GM18507 (cell line): ENCODE results near the gene ATOH8.
"Not testable (repeated sequence)": the region's sequence is repeated elsewhere in the genome, so short reads cannot be mapped to it uniquely, and the experiment has no call there.

Experiments used
- DNase-seq: peaks from one replicate; pipeline ENCODE4 v3.0.0; 2011; ENCODE audit warnings: low read depth; ENCODE audit not compliant: insufficient read length; ENCODE audit errors: extremely low spot score
- FAIRE-seq: peaks from 2 replicates; lab custom pipeline; 2011; peaks lifted over from hg19 to GRCh38; lab: Jason Lieb, UNC

The ATOH8 gene

DNA sequence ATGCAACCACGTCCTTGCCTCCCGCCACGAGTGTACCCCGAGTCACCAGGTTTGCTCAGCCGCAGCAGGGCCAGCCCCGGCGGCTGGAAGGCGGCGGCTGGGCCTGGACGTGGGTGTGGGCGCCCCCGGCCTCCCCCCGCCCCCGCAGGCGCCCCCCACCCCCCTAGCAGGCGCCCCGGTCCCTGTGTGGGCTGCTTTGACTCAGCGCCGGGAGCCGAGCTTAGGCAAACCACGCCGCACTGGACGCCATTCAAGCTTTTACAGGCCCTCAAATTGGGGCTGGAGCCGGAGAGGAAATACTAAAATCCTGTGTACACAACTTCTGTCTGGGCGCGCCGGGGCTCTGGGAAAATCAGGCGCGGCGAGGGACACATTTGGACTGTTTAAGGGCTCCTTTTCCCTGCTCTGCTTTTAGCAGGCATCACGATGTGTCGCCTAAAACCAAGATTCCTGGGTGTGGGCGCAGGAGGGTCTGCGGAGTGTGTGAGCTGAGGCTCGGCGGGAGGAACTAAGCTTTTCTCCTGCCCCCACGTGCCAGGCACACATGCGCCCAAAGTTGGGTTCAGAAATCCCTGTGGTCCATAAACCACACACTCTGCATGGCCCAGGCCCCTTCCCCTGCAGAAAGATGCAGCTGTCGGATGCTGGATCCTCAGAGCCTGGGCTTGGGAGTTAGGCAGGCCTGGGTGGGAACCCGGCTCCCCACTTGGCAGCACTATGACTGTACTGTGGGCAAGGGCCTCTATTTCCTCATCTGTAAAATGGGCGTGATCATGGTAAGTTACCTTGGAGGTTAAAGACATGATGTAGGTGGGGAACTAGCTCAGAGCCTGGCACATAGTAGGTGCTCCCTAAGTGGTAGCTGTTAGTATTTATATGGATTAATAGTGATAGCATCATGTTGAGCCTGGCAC is 57.6 kb downstream of the ATOH8 start:
- DNase-seq = no peak
- no peak for FAIRE-seq

DNA sequence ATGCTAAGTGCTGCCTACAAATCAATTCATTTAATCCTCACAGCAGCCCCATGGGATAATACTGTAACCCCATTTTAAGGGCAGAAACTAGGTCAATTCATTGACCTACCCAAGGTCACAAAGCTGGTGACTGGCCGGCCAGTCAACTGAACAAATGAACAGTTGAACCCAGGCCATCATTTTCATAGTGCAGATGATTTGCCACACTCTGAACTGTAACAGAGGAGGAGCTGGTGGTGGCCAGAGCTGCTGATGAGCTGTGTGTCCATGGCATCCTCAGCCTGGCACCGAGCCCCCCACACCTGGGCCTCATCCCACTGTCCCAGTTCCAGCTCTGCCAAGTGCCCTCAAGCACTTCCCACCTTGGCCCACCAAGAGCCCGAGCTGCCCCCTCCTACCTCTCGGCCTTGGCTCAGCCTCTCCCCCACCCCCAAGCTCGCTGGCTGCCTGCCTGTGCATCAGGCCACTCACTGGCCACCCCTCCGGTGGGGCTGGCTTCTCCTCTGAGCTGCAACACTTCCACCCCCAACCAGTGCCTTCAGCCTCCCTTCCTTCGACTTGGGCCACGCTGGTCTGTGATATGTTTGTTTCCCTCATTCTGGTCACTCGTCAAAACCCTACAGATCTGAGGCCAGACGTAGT is 58.4 kb downstream of the ATOH8 start:
- FAIRE-seq (no peak), DNase-seq (no peak)

DNA sequence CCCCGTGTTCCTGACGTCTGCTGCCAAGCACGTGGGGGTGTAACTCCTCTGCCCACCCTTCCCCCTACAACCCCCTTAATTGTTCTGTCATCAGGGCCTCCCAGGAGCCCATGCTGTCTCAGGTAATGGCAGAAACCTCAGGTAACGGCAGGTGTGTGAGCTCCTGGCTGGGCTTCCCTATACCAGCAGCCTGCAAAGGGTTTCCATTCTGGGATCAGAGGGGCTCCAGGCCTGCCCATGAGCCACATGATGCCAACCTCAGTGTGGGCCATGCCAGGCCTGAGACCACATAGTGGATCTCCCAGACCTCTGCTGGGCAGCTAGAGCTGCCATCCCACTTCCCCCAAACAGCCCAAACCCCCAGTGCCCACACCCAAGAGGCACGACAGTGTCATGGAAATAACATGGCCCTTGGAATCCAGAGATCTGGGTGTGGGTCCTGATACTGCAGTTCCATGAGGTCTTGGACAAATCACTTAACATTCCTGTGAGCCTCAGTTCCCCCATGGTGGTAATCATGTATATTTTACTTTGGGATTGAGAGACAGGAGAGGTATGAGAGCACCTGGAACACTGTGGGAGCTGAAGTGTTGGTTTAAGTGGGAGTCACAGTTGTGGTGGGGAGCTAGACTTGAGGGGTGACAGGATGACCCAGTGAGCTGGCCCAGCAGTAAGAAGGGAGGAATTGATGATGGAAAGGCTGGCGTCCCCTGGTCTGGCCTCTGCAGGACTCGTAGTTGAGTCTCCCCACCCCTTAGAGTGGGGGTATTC is 59.6 kb downstream of the ATOH8 start:
- no peak for FAIRE-seq

DNA sequence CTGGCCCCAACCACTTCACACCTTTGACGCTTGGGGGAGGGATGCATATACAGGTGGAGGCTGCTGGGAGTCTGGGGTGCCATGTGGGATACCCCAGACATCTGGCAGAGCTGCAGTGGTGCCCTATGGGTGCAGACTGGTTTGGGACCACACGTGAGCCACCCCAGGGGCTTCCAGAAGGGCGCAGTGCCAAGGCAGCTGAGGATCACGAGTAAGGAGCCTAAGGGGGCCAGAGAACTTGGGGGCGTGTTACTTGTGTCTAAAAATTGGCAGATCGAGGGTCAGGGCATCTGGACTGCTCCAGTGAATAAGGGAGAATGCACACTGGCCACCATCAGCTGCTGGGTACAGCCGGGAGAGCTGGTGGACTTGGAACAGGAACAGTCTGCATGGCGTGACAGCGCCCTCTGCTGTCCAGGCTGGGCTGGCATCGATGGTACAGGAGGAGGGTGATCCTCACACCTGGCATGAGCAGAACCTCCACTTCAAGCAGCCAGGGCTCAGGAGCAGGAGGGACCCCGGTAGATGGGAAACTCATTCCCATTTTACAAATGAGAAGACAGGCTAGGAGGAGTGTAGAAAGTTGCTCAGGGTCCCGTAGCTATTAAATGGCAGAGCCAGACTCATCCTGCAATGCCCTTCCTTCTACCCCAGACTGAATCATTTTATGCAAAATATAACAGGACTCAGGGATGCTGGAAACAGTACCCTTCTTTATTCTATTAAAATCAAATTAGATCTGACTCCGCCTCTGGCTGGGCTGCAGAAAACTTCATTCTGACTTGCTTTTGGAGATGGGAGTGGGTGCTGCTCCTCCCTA is 60.4 kb downstream of the ATOH8 start:
- FAIRE-seq = peak; percentile 75

More for the DNA sequence above, 59.6 kb downstream of the ATOH8 start:
- DNase-seq = no peak

DNA sequence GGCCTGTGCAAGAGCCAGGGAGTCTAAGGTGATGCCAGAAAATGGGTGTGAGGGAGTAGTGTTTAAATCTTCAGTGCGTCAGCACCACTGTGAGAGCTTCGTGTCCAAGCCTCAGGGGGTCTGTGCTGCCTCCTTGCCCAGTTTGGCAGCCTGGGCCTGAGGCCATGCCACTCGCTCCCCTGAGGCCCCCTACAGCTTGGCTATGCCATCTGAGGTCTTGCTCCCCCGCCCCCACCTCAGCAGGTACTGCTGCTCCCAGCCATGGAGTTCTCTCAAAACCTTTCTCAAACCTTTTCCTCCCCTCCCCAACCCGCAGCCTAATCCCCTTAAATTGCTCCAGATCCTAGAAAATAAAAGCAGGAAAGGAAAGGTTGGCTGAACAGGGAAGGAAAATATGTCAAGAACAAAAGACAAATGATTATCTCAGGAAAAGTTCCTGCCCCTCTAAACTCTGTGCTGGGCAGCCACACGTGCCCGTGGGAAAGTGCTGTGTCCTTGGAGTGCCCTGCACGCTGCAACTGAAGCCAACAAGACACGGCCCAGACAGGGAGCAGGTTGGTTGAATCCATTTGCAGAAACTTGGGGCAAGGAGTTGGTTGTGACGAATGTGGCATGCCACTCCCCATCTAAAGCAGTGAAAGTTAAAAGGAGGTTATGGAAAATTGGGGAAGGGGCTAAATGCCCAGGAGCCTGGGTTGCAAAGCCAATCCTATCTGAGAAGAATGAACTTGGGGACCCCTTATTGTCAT is 61.2 kb downstream of the ATOH8 start:
- DNase-seq (no peak), FAIRE-seq (no peak)

More for the DNA sequence above, 60.4 kb downstream of the ATOH8 start:
- DNase-seq = peak; percentile 73

DNA sequence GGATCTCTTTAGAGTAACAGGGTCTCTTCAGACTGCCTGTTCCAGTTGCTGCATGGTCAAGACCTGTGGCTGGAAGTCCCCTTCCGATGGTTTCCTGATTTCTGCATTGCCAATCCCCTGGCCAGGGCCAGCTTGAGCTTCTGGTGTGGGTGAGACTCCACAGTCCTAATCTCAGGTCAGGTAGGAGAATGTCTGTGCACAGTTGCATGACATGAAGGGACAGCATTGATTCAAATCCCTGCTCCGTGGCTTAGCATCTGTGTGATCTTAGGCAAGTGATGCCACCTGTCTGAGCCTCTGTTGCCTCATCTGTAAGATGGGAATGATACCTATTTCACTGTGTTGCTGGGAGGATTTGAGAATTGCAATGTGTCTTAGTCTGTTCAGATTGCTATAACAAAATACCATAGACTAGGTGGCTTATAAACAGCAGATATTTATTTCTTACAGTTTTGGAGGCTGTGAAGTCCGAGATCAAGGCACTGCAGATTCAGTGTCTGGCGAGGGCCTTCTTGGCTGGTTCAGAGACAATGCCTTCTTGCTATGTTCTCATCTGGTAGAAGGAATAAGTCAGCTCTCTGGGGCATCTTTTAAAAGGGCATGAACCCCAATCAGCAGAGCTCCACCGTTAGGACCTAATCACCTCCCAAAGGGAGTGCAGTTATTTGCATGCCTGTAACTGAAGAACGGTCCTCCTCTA is 66.2 kb downstream of the ATOH8 start:
- no peak for FAIRE-seq
- DNase-seq = no peak

DNA sequence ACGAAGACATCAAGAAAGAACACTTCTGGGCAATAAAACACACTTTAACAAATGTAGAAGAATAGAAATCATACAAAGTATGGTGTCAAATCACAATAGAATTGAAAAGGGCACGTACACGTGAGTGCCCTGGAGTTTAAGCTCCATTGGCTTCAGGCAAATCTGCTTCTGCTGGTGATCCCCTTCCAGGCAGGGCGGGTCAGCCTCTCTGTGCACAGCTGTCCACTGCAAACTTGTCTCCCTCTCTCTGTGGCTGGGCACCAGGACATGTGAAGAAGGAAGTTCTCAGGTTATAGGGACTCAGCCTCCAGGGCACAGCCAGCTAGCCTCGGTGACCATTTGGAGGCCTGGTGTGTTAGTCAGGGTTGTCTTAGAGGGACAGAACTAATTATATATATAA is 69.0 kb downstream of the ATOH8 start:
- no peak for FAIRE-seq
- DNase-seq = no peak

DNA sequence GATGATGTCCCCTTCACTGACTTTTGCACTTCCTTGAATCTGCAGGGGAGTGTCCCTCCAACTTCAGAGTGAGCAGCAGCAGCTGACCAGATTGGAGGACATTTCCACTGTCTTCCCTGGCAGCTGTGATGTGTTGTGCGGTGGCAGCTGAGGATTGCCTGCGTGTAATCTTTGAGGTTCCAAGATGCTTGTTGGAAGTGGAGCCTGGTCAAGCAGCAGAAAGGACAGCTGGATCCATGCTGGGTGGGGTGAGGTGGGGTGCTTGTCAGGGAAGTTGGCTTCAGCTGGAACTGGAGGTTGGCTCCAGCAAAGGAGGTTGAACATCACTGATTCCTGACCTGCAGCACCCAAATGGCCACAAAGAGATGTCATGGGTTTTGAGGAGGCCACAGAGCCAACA is 70.2 kb downstream of the ATOH8 start:
- FAIRE-seq = no peak
- DNase-seq = no peak

DNA sequence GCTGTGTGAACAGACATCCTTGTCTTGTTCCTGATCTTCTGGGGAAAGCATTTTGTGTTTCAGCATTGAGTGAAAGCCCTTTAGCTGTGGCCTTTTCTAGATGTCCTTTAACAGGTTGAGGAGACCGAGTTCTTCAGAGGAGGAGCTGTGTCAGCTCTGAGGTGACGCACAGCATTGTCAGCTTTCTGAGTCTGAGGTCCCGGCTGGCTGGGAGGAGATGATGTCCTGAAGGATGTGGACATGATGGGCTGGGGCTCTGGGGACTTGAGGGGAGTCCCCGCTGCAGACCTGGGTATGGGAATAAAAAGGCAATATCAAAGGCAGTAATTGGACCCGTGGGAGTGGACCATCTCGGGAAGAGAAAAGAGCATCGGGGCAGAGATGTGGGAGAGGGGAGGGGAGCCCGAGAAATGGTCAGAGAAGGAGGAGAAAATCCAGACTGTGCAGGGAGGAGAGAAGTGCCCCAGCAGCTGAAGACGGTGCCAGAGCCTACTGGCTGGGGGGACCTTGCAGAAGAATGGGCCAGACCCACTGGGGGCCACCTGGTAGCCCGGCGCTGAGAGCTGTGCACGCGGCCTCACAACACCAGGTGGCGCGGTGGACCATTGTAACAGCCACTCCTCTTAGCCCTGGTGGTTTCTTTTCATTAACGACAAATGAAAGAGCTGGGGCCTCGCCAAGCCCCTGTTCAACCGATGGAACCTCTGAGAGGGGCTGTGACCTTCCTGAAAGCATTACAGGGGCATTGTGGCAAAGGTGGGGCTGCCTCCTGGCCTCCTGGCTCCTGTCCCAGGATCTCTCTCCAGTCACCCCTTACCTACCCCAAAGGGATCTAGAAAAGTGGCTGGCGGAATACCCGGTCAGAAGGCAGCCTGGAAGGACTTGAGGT is 73.4 kb downstream of the ATOH8 start:
- DNase-seq (peak; percentile 69), FAIRE-seq (peak; percentile 66)

DNA sequence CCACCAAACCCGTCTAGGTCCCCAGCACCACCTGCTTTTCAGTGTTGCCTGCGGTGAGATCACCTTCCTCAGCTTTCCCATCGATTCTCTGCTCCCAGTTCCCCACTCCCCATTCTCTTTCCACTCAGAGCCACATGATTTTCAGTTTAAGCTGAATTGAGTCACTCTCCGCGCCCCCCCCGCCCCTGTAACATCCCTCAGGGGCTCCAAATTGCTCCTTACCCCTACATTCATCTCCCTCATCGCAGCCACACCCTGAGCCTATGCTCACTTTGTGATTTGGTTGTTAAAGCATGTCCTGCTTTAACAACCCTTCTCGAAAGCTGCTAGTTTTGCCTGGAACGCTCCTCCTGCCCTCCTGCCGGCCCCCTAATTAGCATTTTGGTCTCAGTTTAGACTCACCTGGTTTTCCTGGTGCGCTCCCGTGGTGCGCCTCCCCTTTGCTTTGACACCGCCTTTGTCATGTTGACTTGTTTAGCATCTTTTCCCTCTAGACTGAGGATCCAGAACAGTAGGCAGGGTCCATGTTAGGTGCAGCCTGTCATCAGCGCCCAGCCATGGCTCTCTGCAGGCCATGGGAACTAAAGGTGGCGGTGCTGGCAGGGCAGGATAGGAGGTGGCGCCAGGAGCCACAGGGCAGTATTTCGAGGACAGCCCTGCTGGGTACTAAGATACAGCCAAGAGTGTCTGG is 74.2 kb downstream of the ATOH8 start:
- no peak for DNase-seq
- FAIRE-seq = no peak

DNA sequence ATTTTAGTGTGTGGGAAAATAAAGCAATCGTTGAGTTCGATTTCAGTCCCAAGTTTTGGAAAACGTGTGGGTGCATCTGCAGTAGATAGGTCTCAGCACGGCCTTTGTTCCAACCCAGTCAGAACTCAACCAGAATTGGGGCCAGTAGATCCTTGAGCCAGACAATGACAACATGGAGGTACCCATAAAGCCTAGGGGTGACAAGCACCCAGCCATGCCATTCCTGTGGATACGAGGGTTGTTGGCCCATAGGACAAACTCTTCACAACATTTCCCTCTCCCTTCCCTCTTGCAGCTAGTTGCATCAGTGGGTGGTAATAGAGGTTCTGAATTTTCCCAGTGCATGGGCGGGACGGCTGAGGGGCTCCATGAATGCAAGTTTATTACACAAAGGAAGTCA is 74.9 kb downstream of the ATOH8 start:
- DNase-seq (no peak), FAIRE-seq (no peak)

DNA sequence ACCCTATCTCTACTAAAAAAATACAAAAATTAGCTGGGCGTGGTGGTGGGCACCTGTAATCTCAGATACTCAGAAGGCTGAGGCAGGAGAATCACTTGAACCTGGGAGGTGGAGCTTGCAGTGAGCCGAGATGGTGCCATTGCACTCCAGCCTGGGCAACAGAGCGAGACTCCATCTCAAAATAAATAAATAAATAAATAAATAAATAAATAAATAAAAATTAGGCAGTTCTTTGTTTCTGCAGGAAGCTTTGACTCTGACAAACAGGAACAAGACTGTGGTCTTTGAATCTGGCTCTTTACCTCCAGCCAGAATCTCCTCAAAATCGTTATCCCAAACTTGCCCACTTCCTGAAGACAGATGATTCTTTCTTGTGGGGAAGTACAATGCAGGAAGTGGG is 75.6 kb downstream of the ATOH8 start:
- FAIRE-seq, DNase-seq: not testable (repeated sequence)

DNA sequence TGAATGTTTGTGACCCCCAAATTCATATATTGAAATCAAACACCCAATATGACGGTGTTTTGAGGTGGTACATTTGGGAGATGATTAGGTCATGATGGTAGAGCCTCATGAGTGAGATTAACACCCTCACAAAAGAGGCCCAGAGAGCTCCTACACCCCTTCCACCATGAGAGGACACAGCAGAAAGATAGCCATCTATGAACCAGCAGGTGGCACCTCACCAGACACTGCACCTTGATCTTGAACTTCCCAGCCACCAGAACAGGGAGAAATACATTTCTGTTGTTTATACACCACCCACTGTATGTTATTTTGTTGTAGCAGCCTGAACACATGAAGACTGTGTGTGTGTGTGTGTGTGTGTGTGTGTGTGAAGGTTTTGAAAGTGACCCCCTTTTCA is 76.9 kb downstream of the ATOH8 start:
- FAIRE-seq (peak; percentile 50), DNase-seq (no peak)

DNA sequence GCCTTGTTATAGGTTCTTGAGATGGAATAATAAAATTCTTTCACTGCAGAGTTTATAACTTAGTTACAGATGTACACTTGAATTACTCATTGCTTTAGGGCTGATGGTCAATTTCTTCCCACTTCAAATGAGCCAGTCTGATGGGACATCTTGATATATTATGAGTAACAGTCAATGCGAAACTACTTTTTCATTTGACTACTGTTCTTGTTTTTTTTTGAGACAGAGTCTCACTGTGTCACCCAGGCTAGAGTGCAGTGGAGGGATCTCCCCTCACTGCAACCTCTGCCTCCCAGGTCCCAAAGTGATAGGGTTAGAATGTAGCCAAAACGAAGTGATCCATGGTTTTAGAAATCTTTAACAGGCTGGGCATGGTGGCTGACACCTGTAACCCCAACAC is 77.9 kb downstream of the ATOH8 start:
- DNase-seq (no peak), FAIRE-seq (no peak)

DNA sequence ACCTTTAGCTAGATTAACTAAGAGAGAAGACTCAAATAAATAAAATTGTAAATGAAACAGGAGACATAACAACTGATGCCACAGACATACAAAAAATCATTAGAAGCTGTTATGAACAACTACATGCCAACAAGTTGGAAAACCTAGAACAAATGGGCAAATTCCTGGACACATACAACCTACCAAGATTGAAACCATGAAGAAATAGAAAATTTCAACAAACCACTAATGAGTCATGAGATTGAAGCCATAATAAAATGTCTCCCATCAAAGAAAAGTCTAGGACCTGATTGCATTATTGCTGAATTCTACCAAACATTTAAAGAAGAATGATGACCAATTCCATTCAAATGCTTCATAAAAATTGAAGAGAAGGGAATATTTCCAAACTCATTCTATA is 80.7 kb downstream of the ATOH8 start:
- FAIRE-seq (no peak), DNase-seq (no peak)
